ENCODE results near the gene SYNPR. TPM values are rescaled to one million over a fixed set of nuclear protein-coding genes. Genes with fewer than 3 reads are reported as not detected.

Gene SYNPR
- polyA plus RNA-seq, 3 donors, result not detected

DNA sequence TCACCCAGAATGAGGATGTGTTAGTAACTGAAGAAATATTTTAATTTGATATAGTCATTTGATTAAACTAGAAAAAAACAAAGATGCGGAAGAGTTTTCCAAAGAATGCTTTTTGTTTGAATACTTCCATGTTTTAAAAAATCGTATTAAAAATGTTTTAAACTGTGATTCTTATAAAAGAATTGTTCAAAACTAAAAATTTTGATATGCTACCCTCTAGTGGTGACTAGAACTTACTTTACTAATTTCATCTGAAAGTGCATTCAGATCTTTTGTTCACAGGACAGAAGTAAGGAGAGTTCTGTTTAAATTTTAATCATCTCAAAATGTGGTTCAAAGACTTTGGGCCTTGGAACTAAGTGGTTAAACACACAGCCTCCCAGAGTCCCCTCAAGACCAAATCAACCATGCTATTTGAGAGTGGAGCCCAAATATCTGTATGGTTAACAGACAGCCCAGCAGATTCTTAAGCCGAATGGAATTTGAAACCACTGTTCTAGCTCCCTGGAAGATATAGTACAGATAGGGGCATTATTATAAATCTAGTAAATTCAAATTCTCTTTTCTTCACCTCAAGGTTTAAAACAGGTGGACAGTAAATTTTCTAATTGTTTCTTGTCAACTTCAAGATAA, 45.2 kb upstream of the SYNPR start:
- no peaks in the 10 kb centered on the region for H3K27me3 ChIP-seq (ENCODE audit: control insufficient read depth in 2 of 2, insufficient read depth in 2 of 2, low read length in 2 of 2)

DNA sequence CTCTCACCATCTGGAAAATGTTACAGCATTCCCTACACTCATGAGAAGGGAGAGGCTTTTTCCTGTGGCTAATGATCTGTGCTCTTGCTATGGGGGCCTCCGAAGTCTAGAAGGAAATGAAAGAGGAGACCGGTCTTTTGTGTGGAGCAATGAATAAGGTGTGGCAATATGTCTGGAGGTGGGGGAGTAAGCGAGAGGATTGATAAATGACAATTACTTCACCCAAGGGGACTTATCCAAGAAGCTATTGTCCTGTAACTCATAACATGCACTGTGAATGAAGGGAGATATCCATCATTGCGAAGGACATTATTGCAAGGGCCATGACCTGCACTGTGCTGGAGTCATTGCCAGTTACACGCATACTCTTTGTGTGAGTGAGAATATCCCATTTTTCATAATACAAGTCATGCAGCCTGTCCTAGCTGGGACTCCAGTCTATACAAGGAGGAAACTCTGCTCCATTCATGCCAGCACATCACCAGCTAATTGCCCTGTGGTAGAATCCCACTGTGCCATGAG, 37.7 kb upstream of the SYNPR start:
- intact Hi-C loops (cut with micrococcal nuclease), result no loop called here
- no peaks in the 10 kb centered on the region for H3K4me1 ChIP-seq (ENCODE audit: control insufficient read depth in 1 of 2, insufficient read depth in 2 of 2, low read length in 2 of 2)
- no peak overlapping the region for H3K27ac ChIP-seq (ENCODE audit: low read depth in 1 of 2, low read length in 2 of 2)
- H2AFZ ChIP-seq (ENCODE audit: insufficient read depth, low read depth, low read length, poor library complexity, severe bottlenecking), result no peak overlapping the region
- no peaks in the 10 kb centered on the region for H3K79me2 ChIP-seq (ENCODE audit: insufficient read depth, low read length)
- no peaks in the 10 kb centered on the region for H4K20me1 ChIP-seq (ENCODE audit: insufficient read depth, low read length)
- H3K27me3 ChIP-seq (ENCODE audit: control insufficient read depth in 2 of 2, insufficient read depth in 2 of 2, low read length in 2 of 2), result no peaks in the 10 kb centered on the region
- H3K9me3 ChIP-seq (replicated peaks in 1 of 2; ENCODE audit: control insufficient read depth in 1 of 2, insufficient read depth in 1 of 2, low read length in 2 of 2), result no peaks in the 10 kb centered on the region
- H3K36me3 Mint-ChIP-seq, result no peaks in the 10 kb centered on the region
- H3K9me3 Mint-ChIP-seq, result peaks cover 0 to 7% (median 0%) of the 10 kb centered on the region in 7 donors
- no CpG with 5 or more reads among the region's 5 CpGs for WGBS (ENCODE audit: insufficient coverage)
- no peak overlapping the region for H3K9ac ChIP-seq (ENCODE audit: insufficient read depth, low read length, poor library complexity, severe bottlenecking)
- H3K36me3 ChIP-seq (replicated peaks in 1 of 2; ENCODE audit: control insufficient read depth in 1 of 2, insufficient read depth in 2 of 2, low read length in 2 of 2), result no peaks in the 10 kb centered on the region
- no peak overlapping the region for H3K27ac Mint-ChIP-seq
- no peak overlapping the region for H3K4me2 ChIP-seq (replicated peaks; ENCODE audit: extremely low read depth, low read length, poor library complexity, severe bottlenecking)
- H3K4me3 ChIP-seq (replicated peaks in 1 of 3; ENCODE audit: low read depth in 2 of 3, low read length in 3 of 3), result no peak overlapping the region
- H3K4me3 Mint-ChIP-seq, result no peak overlapping the region
- no peak for DNase-seq
- H3K4me1 Mint-ChIP-seq, result no peaks in the 10 kb centered on the region
- no peak for TF ChIP-seq CTCF (IDR thresholded peaks at IDR 0.05)
- H3K27me3 Mint-ChIP-seq (ENCODE audit: low read depth in 3 of 3), result no peaks in the 10 kb centered on the region

More for the DNA sequence above, 45.2 kb upstream of the SYNPR start:
- intact Hi-C loops (cut with micrococcal nuclease), result no loop called here
- Histone ChIP-seq H3K9me3 (replicated peaks in 1 of 2; ENCODE audit: control insufficient read depth in 1 of 2, insufficient read depth in 1 of 2, low read length in 2 of 2) (no peaks in the 10 kb centered on the region), H2AFZ (ENCODE audit: insufficient read depth, low read depth, low read length, poor library complexity, severe bottlenecking) (no peak overlapping the region), H3K4me2 (replicated peaks; ENCODE audit: extremely low read depth, low read length, poor library complexity, severe bottlenecking) (no peak overlapping the region), H3K27ac (ENCODE audit: low read depth in 1 of 2, low read length in 2 of 2) (no peak overlapping the region), H3K79me2 (ENCODE audit: insufficient read depth, low read length) (no peaks in the 10 kb centered on the region), H3K9ac (ENCODE audit: insufficient read depth, low read length, poor library complexity, severe bottlenecking) (no peak overlapping the region), H3K4me3 (replicated peaks in 1 of 3; ENCODE audit: low read depth in 2 of 3, low read length in 3 of 3) (no peak overlapping the region), H4K20me1 (ENCODE audit: insufficient read depth, low read length) (no peaks in the 10 kb centered on the region), H3K4me1 (ENCODE audit: control insufficient read depth in 1 of 2, insufficient read depth in 2 of 2, low read length in 2 of 2) (no peaks in the 10 kb centered on the region), H3K36me3 (replicated peaks in 1 of 2; ENCODE audit: control insufficient read depth in 1 of 2, insufficient read depth in 2 of 2, low read length in 2 of 2) (no peaks in the 10 kb centered on the region)
- no peak for DNase-seq
- Mint-ChIP-seq H3K4me1 (no peaks in the 10 kb centered on the region), H3K4me3 (no peak overlapping the region), H3K36me3 (no peaks in the 10 kb centered on the region), H3K27ac (no peak overlapping the region), H3K9me3 (peaks cover 0 to 2% (median 0%) of the 10 kb centered on the region in 7 donors), H3K27me3 (ENCODE audit: low read depth in 3 of 3) (peaks cover 0 to 6% (median 0%) of the 10 kb centered on the region in 3 donors)
- TF ChIP-seq CTCF (IDR thresholded peaks at IDR 0.05), result no peak
- no CpG with 5 or more reads among the region's 3 CpGs for WGBS (ENCODE audit: insufficient coverage)
